ENCODE data around the gene OR4X1. TPM values are rescaled to one million over a fixed set of nuclear protein-coding genes. Genes with fewer than 3 reads are reported as not detected.

The OR4X1 gene
- total and polyA plus RNA-seq, 2 donors (not counting 3 experiments of a cell fraction or from before 2014, with no cell fraction given) = not detected

- no peak for FAIRE-seq
- CTCF ChIA-PET = no interaction called here
- POLR2A ChIA-PET = no interaction called here
- dilution Hi-C loops (cut with MboI; ENCODE audit: extremely low pct_ligation_motif_present, low sequenced_read_pairs) = no loop called here
- Histone ChIP-seq H3K79me2 (ENCODE audit: control insufficient read depth, insufficient read depth, low read length) (no peaks in the 10 kb centered on the region), H3K4me1 (ENCODE audit: control insufficient read depth, extremely low read depth, insufficient read depth, low read length) (no peaks in the 10 kb centered on the region), H3K4me3 (replicated peaks in 1 of 3; ENCODE audit: insufficient read depth in 1 of 3, low read depth in 1 of 3, low read length in 3 of 3) (no peak overlapping the region), H3K4me2 (ENCODE audit: insufficient read depth, low read length) (no peak overlapping the region), H4K20me1 (replicated peaks; ENCODE audit: control insufficient read depth, extremely low read depth, insufficient read depth, low read length) (no peaks in the 10 kb centered on the region), H3K9me1 (replicated peaks; ENCODE audit: control insufficient read depth, extremely low read depth, insufficient read depth, low read length) (no peaks in the 10 kb centered on the region), H3K27me3 (ENCODE audit: control insufficient read depth in 2 of 2, insufficient read depth in 2 of 2, low read length in 2 of 2) (no peaks in the 10 kb centered on the region), H3K9me3 (replicated peaks; ENCODE audit: control insufficient read depth, insufficient read depth, low read length) (no peaks in the 10 kb centered on the region), H3K9ac (replicated peaks; ENCODE audit: extremely low read depth, insufficient read depth, low read length) (no peak overlapping the region), H2AFZ (ENCODE audit: low read depth, low read length) (no peak overlapping the region), H3K27ac (ENCODE audit: insufficient read depth, low read depth, low read length) (no peak overlapping the region), H3K36me3 (ENCODE audit: control insufficient read depth in 2 of 2, extremely low read depth in 1 of 2, insufficient read depth in 2 of 2, low read length in 2 of 2) (no peaks in the 10 kb centered on the region)
- TF ChIP-seq FOS (IDR thresholded peaks at IDR 0.05; ENCODE audit: borderline replicate concordance, insufficient read depth, low read length) (no peak), MAX (IDR thresholded peaks at IDR 0.05; ENCODE audit: insufficient read depth, insufficient read length) (no peak), EZH2 (IDR thresholded peaks at IDR 0.05; ENCODE audit: borderline replicate concordance, low read depth, low read length, severe bottlenecking) (no peak), POLR2A (IDR thresholded peaks at IDR 0.05; ENCODE audit: low read depth, low read length) (no peak), GATA2 (IDR thresholded peaks at IDR 0.05; ENCODE audit: insufficient read depth, insufficient read length, low read depth, low read length) (no peak), JUN (IDR thresholded peaks at IDR 0.05; ENCODE audit: borderline replicate concordance, insufficient read depth, insufficient read length, low read depth) (no peak), POLR2AphosphoS5 (IDR thresholded peaks at IDR 0.05; ENCODE audit: insufficient read depth, low read depth, low read length) (no peak)
- DNase-seq (ENCODE audit: low read depth, low spot score) = no peak
- no TSS peak for BruUV-seq (replicated peaks)
- intact Hi-C loops (cut with micrococcal nuclease) = no loop called here
Measured at GRCh38 chr11:48242501-48242900, 21.2 kb upstream of the OR4X1 start.

DNA sequence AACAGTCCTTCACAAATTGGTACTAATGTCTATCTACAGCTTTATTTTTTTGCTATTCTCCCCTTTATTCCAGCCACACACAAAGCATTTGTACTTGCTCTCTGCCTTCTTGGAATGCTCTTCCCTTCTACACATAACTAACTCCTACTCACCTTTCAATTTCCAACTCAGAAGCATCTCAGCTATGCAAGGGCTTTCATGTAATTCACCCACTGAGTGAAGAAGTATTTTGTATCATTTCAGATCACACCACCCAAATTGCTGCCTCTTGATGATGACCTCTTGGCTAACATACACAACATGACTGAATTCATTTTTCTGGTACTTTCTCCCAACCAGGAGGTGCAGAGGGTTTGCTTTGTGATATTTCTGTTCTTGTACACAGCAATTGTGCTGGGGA, 18.9 kb upstream of the OR4X1 start, which contains the start of gene OR4X2:
TSS of gene OR4X2 (plus strand) at position 301 of the 400 bp plus-strand sequence. CDS start at position 301, 0 bp downstream.
- Histone ChIP-seq H3K4me2 (ENCODE audit: insufficient read depth, low read length) (no peak within 1 kb of the TSS), H3K79me2 (ENCODE audit: control insufficient read depth, insufficient read depth, low read length) (no peaks in the 10 kb centered on the region), H3K27me3 (ENCODE audit: control insufficient read depth in 2 of 2, insufficient read depth in 2 of 2, low read length in 2 of 2) (no peaks in the 10 kb centered on the region), H2AFZ (ENCODE audit: low read depth, low read length) (no peak within 1 kb of the TSS), H4K20me1 (replicated peaks; ENCODE audit: control insufficient read depth, extremely low read depth, insufficient read depth, low read length) (no peaks in the 10 kb centered on the region), H3K9me3 (replicated peaks; ENCODE audit: control insufficient read depth, insufficient read depth, low read length) (no peaks in the 10 kb centered on the region), H3K27ac (ENCODE audit: insufficient read depth, low read depth, low read length) (no peak within 1 kb of the TSS), H3K4me3 (replicated peaks in 1 of 3; ENCODE audit: insufficient read depth in 1 of 3, low read depth in 1 of 3, low read length in 3 of 3) (no peak within 1 kb of the TSS), H3K9me1 (replicated peaks; ENCODE audit: control insufficient read depth, extremely low read depth, insufficient read depth, low read length) (no peaks in the 10 kb centered on the region), H3K4me1 (ENCODE audit: control insufficient read depth, extremely low read depth, insufficient read depth, low read length) (no peaks in the 10 kb centered on the region), H3K9ac (replicated peaks; ENCODE audit: extremely low read depth, insufficient read depth, low read length) (no peak within 1 kb of the TSS), H3K36me3 (ENCODE audit: control insufficient read depth in 2 of 2, extremely low read depth in 1 of 2, insufficient read depth in 2 of 2, low read length in 2 of 2) (no peaks in the 10 kb centered on the region)
- ChIA-PET CTCF (interaction anchor here (0.7 to 0.9 kb wide), 2 partner anchors 16 to 63 kb away, joined by 3 read pairs; no protein-coding TSS in a partner anchor), POLR2A (no interaction called here)
- TF ChIP-seq GATA2 (IDR thresholded peaks at IDR 0.05; ENCODE audit: insufficient read depth, insufficient read length, low read depth, low read length) (no peak), CTCF (IDR thresholded peaks at IDR 0.05; ENCODE audit: extremely low read depth in 1 of 2, insufficient read depth in 1 of 2, low read depth in 1 of 2, low read length in 2 of 2) (no peak), POLR2AphosphoS5 (IDR thresholded peaks at IDR 0.05; ENCODE audit: insufficient read depth, low read depth, low read length) (no peak), MAX (IDR thresholded peaks at IDR 0.05; ENCODE audit: insufficient read depth, insufficient read length) (no peak), JUN (IDR thresholded peaks at IDR 0.05; ENCODE audit: borderline replicate concordance, insufficient read depth, insufficient read length, low read depth) (no peak), POLR2A (IDR thresholded peaks at IDR 0.05; ENCODE audit: low read depth, low read length) (no peak), FOS (IDR thresholded peaks at IDR 0.05; ENCODE audit: borderline replicate concordance, insufficient read depth, low read length) (no peak), MYC (IDR thresholded peaks at IDR 0.05; ENCODE audit: low read depth, low read length) (no peak), EZH2 (IDR thresholded peaks at IDR 0.05; ENCODE audit: borderline replicate concordance, low read depth, low read length, severe bottlenecking) (no peak)
- dilution Hi-C loops (cut with MboI; ENCODE audit: extremely low pct_ligation_motif_present, low sequenced_read_pairs) (no loop called here), intact Hi-C loops (cut with micrococcal nuclease) (no loop called here)
- DNase-seq (ENCODE audit: low read depth, low spot score) (no peak), FAIRE-seq (no peak)
- BruUV-seq (replicated peaks) = no TSS peak

All from endothelial cell of umbilical vein (primary cell).